Neural cell (in vitro differentiated cells): Measurements from ENCODE around the gene PLEKHA5. TPM values are rescaled to one million over a fixed set of nuclear protein-coding genes. Genes with fewer than 3 reads are reported as not detected.

Experiments
- H2AFZ ChIP-seq: fragments of 200-600, 300-800 bp; sonication (generic), shearing (Covaris generic); 2 replicates; pipeline ENCODE4 v1.6.0; 2014; ENCODE audit warnings: low read depth, mild to moderate bottlenecking, antibody characterized with exemption, low read length, moderate library complexity
- H3F3A ChIP-seq: fragments of 200-600 bp; shearing (Covaris generic); 2 replicates; pipeline ENCODE4 v1.6.1; 2016; ENCODE audit warnings: mild to moderate bottlenecking, moderate library complexity, mixed read lengths, antibody characterized with exemption, low read length; ENCODE audit not compliant: insufficient read depth, poor library complexity, severe bottlenecking
- H3K27ac ChIP-seq: fragments of 200-600, 300-800 bp; sonication (generic), shearing (Covaris generic); 2 replicates; pipeline ENCODE4 v1.5.1; 2014; ENCODE audit warnings: mild to moderate bottlenecking, low read length, moderate library complexity
- H3K27me3 ChIP-seq: fragments of 300-800, 200-600 bp; sonication (generic), shearing (Covaris generic); 2 replicates; pipeline ENCODE4 v1.6.0; 2014; ENCODE audit warnings: mild to moderate bottlenecking, low read depth, low read length, moderate library complexity; ENCODE audit not compliant: insufficient read depth
- H3K36me3 ChIP-seq: fragments of 300-800, 200-600 bp; sonication (generic), shearing (Covaris generic); 2 replicates; pipeline ENCODE4 v1.5.1; 2014; ENCODE audit warnings: mild to moderate bottlenecking, antibody characterized with exemption, low read length, moderate library complexity; ENCODE audit not compliant: insufficient read depth
- H3K4me2 ChIP-seq: fragments of 300-800, 200-600 bp; sonication (generic), shearing (Covaris generic); 2 replicates; pipeline ENCODE4 v1.6.0; 2014; ENCODE audit warnings: mild to moderate bottlenecking, low read length
- H3K4me3 ChIP-seq: fragments of 300-800, 200-600 bp; sonication (generic), shearing (Covaris generic); 2 replicates; pipeline ENCODE4 v1.5.1; 2014; ENCODE audit warnings: mild to moderate bottlenecking, low read length, moderate library complexity
- H3K79me2 ChIP-seq: fragments of 200-600 bp; shearing (Covaris generic); replicated peaks from 2 replicates; pipeline ENCODE4 v1.6.0; 2014; ENCODE audit warnings: mild to moderate bottlenecking, low read length, moderate library complexity; ENCODE audit not compliant: insufficient read depth
- H3K9ac ChIP-seq: fragments of 300-800, 200-600 bp; sonication (generic), shearing (Covaris generic); 2 replicates; pipeline ENCODE4 v1.6.1; 2016; ENCODE audit warnings: mild to moderate bottlenecking, low read length, mixed read lengths
- H3K9me2 ChIP-seq: fragments of 200-600 bp; shearing (Covaris generic); 2 replicates; pipeline ENCODE4 v1.6.1; 2016; ENCODE audit warnings: mild to moderate bottlenecking, low read length, mixed read lengths; ENCODE audit not compliant: insufficient read depth
- H3K9me3 ChIP-seq: fragments of 200-600, 300-800 bp; sonication (generic), shearing (Covaris generic); 2 replicates; pipeline ENCODE4 v1.6.1; 2016; ENCODE audit warnings: mild to moderate bottlenecking, mixed run types, low read length, moderate library complexity, mixed read lengths
- H4K20me1 ChIP-seq: fragments of 200-600 bp; shearing (Covaris generic); 2 replicates; pipeline ENCODE4 v1.6.1; 2016; ENCODE audit warnings: mild to moderate bottlenecking, mixed run types; ENCODE audit not compliant: insufficient read depth
- CTCF ChIP-seq: fragments of 450-650 bp; IDR thresholded peaks from 2 replicates; pipeline ENCODE4 v1.5.1; 2014; ENCODE audit warnings: antibody characterized with exemption, mild to moderate bottlenecking, moderate library complexity; ENCODE audit not compliant: poor library complexity, severe bottlenecking
- EP300 ChIP-seq: fragments of 450-650 bp; conservative IDR thresholded peaks from 2 replicates; pipeline ENCODE4 v1.6.1; 2014; ENCODE audit warnings: antibody characterized with exemption, mild to moderate bottlenecking, moderate library complexity; ENCODE audit not compliant: poor library complexity, severe bottlenecking
- EZH2 ChIP-seq: fragments of 200-600, 300-800 bp; shearing (Covaris generic), sonication (generic); IDR thresholded peaks from 2 replicates; pipeline ENCODE4 v1.6.1; 2014; ENCODE audit warnings: antibody characterized with exemption, low read length, borderline replicate concordance, mild to moderate bottlenecking; ENCODE audit not compliant: insufficient read depth, poor library complexity, severe bottlenecking
- MXI1 ChIP-seq: fragments of 450-650 bp; conservative IDR thresholded peaks from 2 replicates; pipeline ENCODE4 v1.6.1; 2014; ENCODE audit warnings: antibody characterized with exemption, mild to moderate bottlenecking; ENCODE audit not compliant: poor library complexity, severe bottlenecking
- POLR2AphosphoS5 ChIP-seq: IDR thresholded peaks from 2 replicates; pipeline ENCODE4 v1.6.1; 2012
- RAD21 ChIP-seq: fragments of 450-650 bp; conservative IDR thresholded peaks from 2 replicates; pipeline ENCODE4 v1.6.1; 2014; ENCODE audit warnings: antibody characterized with exemption, mild to moderate bottlenecking, moderate library complexity
- SMC3 ChIP-seq: fragments of 450-650 bp; conservative IDR thresholded peaks from 2 replicates; pipeline ENCODE4 v1.6.1; 2014; ENCODE audit warnings: antibody characterized with exemption, mild to moderate bottlenecking, moderate library complexity; ENCODE audit not compliant: poor library complexity
- TAF1 ChIP-seq: IDR thresholded peaks from 2 replicates; pipeline ENCODE4 v1.6.1; 2012; ENCODE audit warnings: low read depth
- polyA plus RNA-seq: library from polyadenylated mRNA; depleted of rRNA; stranded (reverse); fragments of >200 nt; gene quantifications from 2 replicates; pipeline ENCODE4 v1.2.3, GENCODE V29; 2014
- TF ChIP-seq, protein P1 (sequence below): IDR thresholded peaks from 2 replicates; pipeline ENCODE4 v1.6.1; 2012; ENCODE audit warnings: borderline replicate concordance

The PLEKHA5 gene
- polyA plus RNA-seq, 1 donor from 2014 or later = 130 TPM

- no peaks in the 10 kb centered on the region for H3K9me3 ChIP-seq
- H3K27ac ChIP-seq = no peak overlapping the region
- no peaks in the 10 kb centered on the region for H3K9me2 ChIP-seq
- H3K9ac ChIP-seq = no peak overlapping the region
- no peak overlapping the region for H2AFZ ChIP-seq
- H3F3A ChIP-seq = no peaks in the 10 kb centered on the region
- no peaks in the 10 kb centered on the region for H4K20me1 ChIP-seq
- peaks cover 3% of the 10 kb centered on the region for H3K36me3 ChIP-seq
- no peaks in the 10 kb centered on the region for H3K27me3 ChIP-seq
- peaks cover 69% of the 10 kb centered on the region for H3K79me2 ChIP-seq
- TF ChIP-seq EP300 = no peak
- no peak for TF ChIP-seq MXI1
- TF ChIP-seq, protein P1, sequence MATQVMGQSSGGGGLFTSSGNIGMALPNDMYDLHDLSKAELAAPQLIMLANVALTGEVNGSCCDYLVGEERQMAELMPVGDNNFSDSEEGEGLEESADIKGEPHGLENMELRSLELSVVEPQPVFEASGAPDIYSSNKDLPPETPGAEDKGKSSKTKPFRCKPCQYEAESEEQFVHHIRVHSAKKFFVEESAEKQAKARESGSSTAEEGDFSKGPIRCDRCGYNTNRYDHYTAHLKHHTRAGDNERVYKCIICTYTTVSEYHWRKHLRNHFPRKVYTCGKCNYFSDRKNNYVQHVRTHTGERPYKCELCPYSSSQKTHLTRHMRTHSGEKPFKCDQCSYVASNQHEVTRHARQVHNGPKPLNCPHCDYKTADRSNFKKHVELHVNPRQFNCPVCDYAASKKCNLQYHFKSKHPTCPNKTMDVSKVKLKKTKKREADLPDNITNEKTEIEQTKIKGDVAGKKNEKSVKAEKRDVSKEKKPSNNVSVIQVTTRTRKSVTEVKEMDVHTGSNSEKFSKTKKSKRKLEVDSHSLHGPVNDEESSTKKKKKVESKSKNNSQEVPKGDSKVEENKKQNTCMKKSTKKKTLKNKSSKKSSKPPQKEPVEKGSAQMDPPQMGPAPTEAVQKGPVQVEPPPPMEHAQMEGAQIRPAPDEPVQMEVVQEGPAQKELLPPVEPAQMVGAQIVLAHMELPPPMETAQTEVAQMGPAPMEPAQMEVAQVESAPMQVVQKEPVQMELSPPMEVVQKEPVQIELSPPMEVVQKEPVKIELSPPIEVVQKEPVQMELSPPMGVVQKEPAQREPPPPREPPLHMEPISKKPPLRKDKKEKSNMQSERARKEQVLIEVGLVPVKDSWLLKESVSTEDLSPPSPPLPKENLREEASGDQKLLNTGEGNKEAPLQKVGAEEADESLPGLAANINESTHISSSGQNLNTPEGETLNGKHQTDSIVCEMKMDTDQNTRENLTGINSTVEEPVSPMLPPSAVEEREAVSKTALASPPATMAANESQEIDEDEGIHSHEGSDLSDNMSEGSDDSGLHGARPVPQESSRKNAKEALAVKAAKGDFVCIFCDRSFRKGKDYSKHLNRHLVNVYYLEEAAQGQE = no peak
- no peak for TF ChIP-seq TAF1
- TF ChIP-seq RAD21 = no peak
- TF ChIP-seq SMC3 = no peak
- no peak for TF ChIP-seq CTCF
- TF ChIP-seq EZH2 = no peak
- no peak for TF ChIP-seq POLR2AphosphoS5
- H3K4me3 ChIP-seq = no peak overlapping the region
- no peak overlapping the region for H3K4me2 ChIP-seq
These were observed 26.6 kb downstream of the PLEKHA5 start for GRCh38 chr12:19155981-19156734.

DNA sequence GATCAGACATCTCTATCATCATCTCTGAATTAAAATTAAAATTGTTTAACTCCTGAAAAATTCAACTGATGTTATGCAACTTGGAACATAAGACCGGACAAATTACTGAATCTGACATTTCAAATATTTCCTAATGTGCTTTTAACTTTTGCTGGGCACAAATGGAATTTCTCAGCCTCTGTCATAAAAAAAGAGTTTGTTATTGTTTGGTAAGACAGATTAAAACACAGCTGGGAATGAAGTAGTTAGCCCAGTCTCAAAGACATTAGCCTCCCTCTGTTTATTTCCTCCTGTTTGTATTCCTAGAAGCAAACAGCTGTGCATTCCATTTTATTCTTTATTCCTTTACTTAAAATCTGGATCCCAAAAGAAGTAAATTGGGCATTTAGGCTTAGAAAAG lies 29.4 kb downstream of the PLEKHA5 start:
- Histone ChIP-seq H4K20me1 (no peaks in the 10 kb centered on the region), H3K4me3 (no peak overlapping the region), H3K36me3 (peaks cover 3% of the 10 kb centered on the region), H2AFZ (no peak overlapping the region), H3F3A (no peaks in the 10 kb centered on the region), H3K4me2 (no peak overlapping the region), H3K9ac (no peak overlapping the region), H3K79me2 (peaks cover 67% of the 10 kb centered on the region), H3K27ac (no peak overlapping the region), H3K9me2 (no peaks in the 10 kb centered on the region), H3K9me3 (no peaks in the 10 kb centered on the region), H3K27me3 (no peaks in the 10 kb centered on the region)
- no peak for TF ChIP-seq RAD21
- no peak for TF ChIP-seq EP300
- no peak for TF ChIP-seq POLR2AphosphoS5
- TF ChIP-seq, protein P1 = no peak
- TF ChIP-seq CTCF = no peak
- no peak for TF ChIP-seq TAF1
- no peak for TF ChIP-seq EZH2
- TF ChIP-seq SMC3 = no peak
- no peak for TF ChIP-seq MXI1
